Subcutaneous adipose tissue (tissue), 4 donors: ENCODE data around the gene CD36. TPM values are rescaled to one million over a fixed set of nuclear protein-coding genes. Genes with fewer than 3 reads are reported as not detected.

Experiments used
- CTCF ChIP-seq: fragments of 450-650 bp; IDR thresholded peaks from one replicate; pipeline ENCODE4 v1.5.1; 2016; ENCODE audit warnings: low read depth, mild to moderate bottlenecking, control low read depth, antibody characterized with exemption, moderate library complexity
- total RNA-seq, 4 donors: library from RNA; depleted of rRNA; stranded (reverse); fragments of >200 nt; gene quantifications; one replicate each; pipeline ENCODE4 v1.1.0, GENCODE V29; 2016

The CD36 gene
- total RNA-seq, 4 donors from 2014 or later, result 2,701 to 6,827 (median 3,389) TPM

GRCh38 chr7:80601999-80602398 lies 36.4 kb upstream of the CD36 start:
- no peak for TF ChIP-seq CTCF

- TF ChIP-seq CTCF, result no peak
These were observed 34.5 kb upstream of the CD36 start for GRCh38 chr7:80603940-80604339.

- TF ChIP-seq CTCF, result no peak
These were observed 34.0 kb upstream of the CD36 start for GRCh38 chr7:80604436-80604835.

- TF ChIP-seq CTCF, result no peak
These were observed 31.3 kb upstream of the CD36 start for GRCh38 chr7:80607136-80607535.

GRCh38 chr7:80608336-80608735 lies 30.1 kb upstream of the CD36 start:
- no peak for TF ChIP-seq CTCF

GRCh38 chr7:80609751-80610150 lies 28.7 kb upstream of the CD36 start:
- no peak for TF ChIP-seq CTCF

- TF ChIP-seq CTCF, result no peak
These were observed 27.1 kb upstream of the CD36 start for GRCh38 chr7:80611353-80611752.
